Measurements from ENCODE around the gene PRKACB.

GRCh38 chr1:84257617-84258016 lies 113.5 kb downstream of the PRKACB start:
- TF ChIP-seq POLR2AphosphoS5 (IDR thresholded peaks at IDR 0.05; ENCODE audit: low read depth, low read length) (no peak), REST (IDR thresholded peaks at IDR 0.05; ENCODE audit: insufficient read depth in 1 of 2, low read depth in 2 of 2, low read length in 2 of 2) (no peak), SIN3A (IDR thresholded peaks at IDR 0.05; ENCODE audit: borderline replicate concordance, insufficient read depth, low read length) (no peak), TAF1 (IDR thresholded peaks at IDR 0.05; ENCODE audit: borderline replicate concordance, insufficient read depth, low read length) (no peak)
